Common myeloid progenitor, CD34-positive (primary cell): ENCODE results near the gene DENND1A.

Experiments used
- CTCF ChIA-PET: fragments of 350-600 bp; sonication (Branson Sonifier 250); formaldehyde crosslinking; loops from one replicate; lab custom pipeline; 2021; ENCODE audit warnings: antibody characterized with exemption; lab: Charles Lee
- POLR2A ChIA-PET: fragments of 350-600 bp; sonication (Branson Sonifier 250); formaldehyde crosslinking; loops from one replicate; lab custom pipeline; 2021; ENCODE audit warnings: antibody characterized with exemption; lab: Charles Lee
- DNase-seq, 3 donors: peaks; one replicate each; pipeline versions ENCODE4 v3.0.0 to v3.0.0-alpha.2; 2013
- H3K27ac ChIP-seq, 2 experiments: 1 replicate in 1 of 2; 2 replicates in 1 of 2; pipeline ENCODE4 v1.7.0; 2013; ENCODE audit warnings: inconsistent platforms in 2 of 2, low read length in 2 of 2, mild to moderate bottlenecking in 2 of 2, low read depth in 1 of 2, moderate library complexity in 1 of 2; ENCODE audit not compliant: severe bottlenecking in 2 of 2, insufficient read depth in 1 of 2, poor library complexity in 1 of 2
- H3K27me3 ChIP-seq, 5 experiments: replicated peaks in 2 of 5; 1 replicate in 3 of 5; 2 replicates in 2 of 5; pipeline versions ENCODE4 v1.6.1 to v1.7.0; 2013; ENCODE audit warnings: low read length in 4 of 5, mild to moderate bottlenecking in 2 of 5, moderate library complexity in 2 of 5, inconsistent platforms in 1 of 5; ENCODE audit not compliant: insufficient read depth in 5 of 5, control insufficient read depth in 4 of 5
- H3K36me3 ChIP-seq, 4 experiments: 1 replicate in 2 of 4; 2 replicates in 2 of 4; pipeline versions ENCODE4 v1.6.1 to v1.7.0; 2013; ENCODE audit warnings: low read length in 3 of 4, control low read depth in 1 of 4, mild to moderate bottlenecking in 1 of 4; ENCODE audit not compliant: control insufficient read depth in 4 of 4, insufficient read depth in 4 of 4
- H3K4me1 ChIP-seq, 4 experiments: 1 replicate in 3 of 4; 2 replicates in 1 of 4; pipeline versions ENCODE4 v1.6.1 to v1.7.1; 2013; ENCODE audit warnings: low read length in 3 of 4, mild to moderate bottlenecking in 3 of 4, control low read depth in 1 of 4, inconsistent platforms in 1 of 4, moderate library complexity in 1 of 4; ENCODE audit not compliant: control insufficient read depth in 4 of 4, insufficient read depth in 4 of 4; ENCODE audit errors: control extremely low read depth in 1 of 4
- H3K4me3 ChIP-seq, 7 experiments: 1 replicate in 4 of 7; 2 replicates in 3 of 7; pipeline versions ENCODE4 v1.5.1 to v1.7.0; 2013; ENCODE audit warnings: mild to moderate bottlenecking in 7 of 7, low read length in 6 of 7, moderate library complexity in 6 of 7, inconsistent platforms in 2 of 7, low read depth in 2 of 7, control low read depth in 1 of 7; ENCODE audit not compliant: insufficient read depth in 4 of 7, control insufficient read depth in 1 of 7; ENCODE audit errors: extremely low read depth in 1 of 7
- H3K9me3 ChIP-seq, 5 experiments: 1 replicate in 4 of 5; 2 replicates in 1 of 5; pipeline versions ENCODE4 v1.6.1 to v1.7.1; 2013; ENCODE audit warnings: low read length in 4 of 5, mild to moderate bottlenecking in 2 of 5, inconsistent platforms in 1 of 5, low read depth in 1 of 5, moderate library complexity in 1 of 5; ENCODE audit not compliant: control insufficient read depth in 4 of 5, insufficient read depth in 2 of 5; ENCODE audit errors: control extremely low read depth in 1 of 5
- WGBS: methylation state at CpG from one replicate; pipeline ENCODE4 v1.1.5; 2013; ENCODE audit not compliant: insufficient coverage; 5-methylcytosine and 5-hydroxymethylcytosine counted together

Gene DENND1A

GRCh38 chr9:123657099-123657498, 272.8 kb downstream of the DENND1A start:
- peaks cover 0 to 5% (median 3%) of the 10 kb centered on the region in 4 experiments for H3K36me3 ChIP-seq
- H3K27ac ChIP-seq = no peak overlapping the region
- no peaks in the 10 kb centered on the region for H3K4me1 ChIP-seq
- WGBS = 98% methylated on average over 4 of the region's 7 CpGs
- H3K4me3 ChIP-seq = no peak overlapping the region
- POLR2A ChIA-PET = interaction anchor here (0.6 kb wide), 1 partner anchor 75 kb away, joined by 4 read pairs; no protein-coding TSS in a partner anchor
- H3K9me3 ChIP-seq = peaks cover 0 to 5% (median 2%) of the 10 kb centered on the region in 5 experiments
- CTCF ChIA-PET = interaction anchor here (0.5 to 0.6 kb wide), 2 partner anchors 36 to 65 kb away, joined by 3 read pairs; no protein-coding TSS in a partner anchor
- H3K27me3 ChIP-seq = no peaks in the 10 kb centered on the region
- DNase-seq = no peak

- H3K9me3 ChIP-seq = peaks cover 0 to 2% (median 0%) of the 10 kb centered on the region in 5 experiments
- no peak overlapping the region for H3K4me3 ChIP-seq
- peaks cover 0 to 3% (median 2%) of the 10 kb centered on the region in 4 experiments for H3K36me3 ChIP-seq
- CTCF ChIA-PET = no interaction called here
- no CpG with 5 or more reads among the region's 1 CpG for WGBS
- POLR2A ChIA-PET = no interaction called here
- H3K27me3 ChIP-seq = no peaks in the 10 kb centered on the region
- no peak overlapping the region for H3K27ac ChIP-seq
- DNase-seq = no peak
- no peaks in the 10 kb centered on the region for H3K4me1 ChIP-seq
Measured at GRCh38 chr9:123656565-123656964, 273.4 kb downstream of the DENND1A start.

GRCh38 chr9:123655681-123656423, 274.1 kb downstream of the DENND1A start:
- Histone ChIP-seq H3K27ac (no peak overlapping the region), H3K36me3 (peaks cover 0 to 8% (median 6%) of the 10 kb centered on the region in 4 experiments), H3K4me3 (no peak overlapping the region), H3K9me3 (peaks cover 0 to 4% (median 0%) of the 10 kb centered on the region in 5 experiments), H3K4me1 (no peaks in the 10 kb centered on the region), H3K27me3 (no peaks in the 10 kb centered on the region)
- 94% methylated on average over 8 of the region's 9 CpGs for WGBS
- ChIA-PET POLR2A (no interaction called here), CTCF (no interaction called here)
- DNase-seq = no peak

GRCh38 chr9:123654994-123655637, 274.8 kb downstream of the DENND1A start:
- Histone ChIP-seq H3K27me3 (no peaks in the 10 kb centered on the region), H3K27ac (no peak overlapping the region), H3K4me3 (no peak overlapping the region), H3K36me3 (peaks cover 0 to 8% (median 6%) of the 10 kb centered on the region in 4 experiments), H3K9me3 (peaks cover 0 to 4% (median 0%) of the 10 kb centered on the region in 5 experiments), H3K4me1 (no peaks in the 10 kb centered on the region)
- ChIA-PET POLR2A (no interaction called here), CTCF (interaction anchor here (1.2 kb wide), 1 partner anchor 11 kb away, joined by 3 read pairs; no protein-coding TSS in a partner anchor)
- 98% methylated on average over 12 of the region's 12 CpGs for WGBS
- no peak for DNase-seq

GRCh38 chr9:123654218-123654993, 275.5 kb downstream of the DENND1A start:
- H3K27me3 ChIP-seq = no peaks in the 10 kb centered on the region
- no peak for DNase-seq
- H3K4me1 ChIP-seq = no peaks in the 10 kb centered on the region
- no peak overlapping the region for H3K4me3 ChIP-seq
- ChIA-PET POLR2A (no interaction called here), CTCF (interaction anchor here (0.6 to 1.3 kb wide), 3 partner anchors 10 to 1938 kb away, joined by 3 read pairs; no protein-coding TSS in a partner anchor)
- H3K9me3 ChIP-seq = peaks cover 0 to 4% (median 0%) of the 10 kb centered on the region in 5 experiments
- H3K36me3 ChIP-seq = peaks cover 0 to 8% (median 6%) of the 10 kb centered on the region in 4 experiments
- 91% methylated on average over 7 of the region's 13 CpGs for WGBS
- H3K27ac ChIP-seq = no peak overlapping the region

- ChIA-PET CTCF (no interaction called here), POLR2A (no interaction called here)
- peaks cover 0 to 4% (median 0%) of the 10 kb centered on the region in 5 experiments for H3K9me3 ChIP-seq
- peaks cover 0 to 13% (median 6%) of the 10 kb centered on the region in 4 experiments for H3K36me3 ChIP-seq
- 99% methylated on average over 7 of the region's 7 CpGs for WGBS
- H3K27me3 ChIP-seq = no peaks in the 10 kb centered on the region
- H3K4me1 ChIP-seq = no peaks in the 10 kb centered on the region
- DNase-seq = no peak
- H3K27ac ChIP-seq = no peak overlapping the region
- no peak overlapping the region for H3K4me3 ChIP-seq
Measured at GRCh38 chr9:123652416-123652815, 277.5 kb downstream of the DENND1A start.
